Osteoblast (primary cell): ENCODE results near the gene ATP13A3. TPM values are rescaled to one million over a fixed set of nuclear protein-coding genes. Genes with fewer than 3 reads are reported as not detected.
"Not testable (repeated sequence)": the region's sequence is repeated elsewhere in the genome, so short reads cannot be mapped to it uniquely, and the experiment has no call there.

ENCODE experiments used
- DNase-seq: peaks from one replicate; pipeline ENCODE4 v3.0.0; 2011; ENCODE audit warnings: low spot score, mixed read lengths; ENCODE audit not compliant: insufficient read length; ENCODE audit errors: missing footprints
- H2AFZ ChIP-seq: 2 replicates; pipeline ENCODE4 v1.6.0; 2011; ENCODE audit warnings: mild to moderate bottlenecking, low read length
- H3K27ac ChIP-seq: 2 replicates; pipeline ENCODE4 v1.5.1; 2011; ENCODE audit warnings: mild to moderate bottlenecking, low read depth, low read length, moderate library complexity
- H3K27me3 ChIP-seq: 2 replicates; pipeline ENCODE4 v1.6.0; 2012; ENCODE audit warnings: mild to moderate bottlenecking, control low read depth, inconsistent platforms, low read length, moderate library complexity; ENCODE audit not compliant: insufficient read depth
- H3K36me3 ChIP-seq: 2 replicates; pipeline ENCODE4 v1.5.1; 2011; ENCODE audit warnings: mild to moderate bottlenecking, low read length, control low read depth, moderate library complexity; ENCODE audit not compliant: insufficient read depth
- H3K4me1 ChIP-seq: 2 replicates; pipeline ENCODE4 v1.5.1; 2011; ENCODE audit warnings: mild to moderate bottlenecking, low read length, control low read depth, moderate library complexity; ENCODE audit not compliant: insufficient read depth
- H3K4me2 ChIP-seq: 2 replicates; pipeline ENCODE4 v1.6.0; 2011; ENCODE audit warnings: mild to moderate bottlenecking, low read length; ENCODE audit not compliant: insufficient read depth
- H3K4me3 ChIP-seq: fragments of 200-600 bp; sonication (generic); 3 replicates; pipeline ENCODE4 v1.5.1; 2012; ENCODE audit warnings: mild to moderate bottlenecking, low read length, inconsistent platforms; ENCODE audit not compliant: insufficient read depth
- H3K79me2 ChIP-seq: 2 replicates; pipeline ENCODE4 v1.6.0; 2012; ENCODE audit warnings: mild to moderate bottlenecking, low read length, control low read depth, inconsistent platforms; ENCODE audit not compliant: insufficient read depth
- H3K9me3 ChIP-seq: 2 replicates; pipeline ENCODE4 v1.5.1; 2011; ENCODE audit warnings: low read depth, low read length, control low read depth
- H4K20me1 ChIP-seq: 2 replicates; pipeline ENCODE4 v1.6.0; 2012; ENCODE audit warnings: mild to moderate bottlenecking, low read length, control low read depth; ENCODE audit not compliant: insufficient read depth
- CTCF ChIP-seq: IDR thresholded peaks from 2 replicates; pipeline ENCODE4 v1.5.1; 2011; ENCODE audit warnings: mild to moderate bottlenecking, low read depth, low read length, moderate library complexity; ENCODE audit errors: extremely low read depth
- total RNA-seq: library from RNA; depleted of rRNA; stranded (reverse); fragments of >200 nt; gene quantifications from 2 replicates; pipeline ENCODE4 v1.2.3, GENCODE V29; 2012

Gene ATP13A3
- total RNA-seq, 1 donor, result 311 TPM

GRCh38 chr3:194483850-194484249 is 3.0 kb downstream of the ATP13A3 start:
- Histone ChIP-seq H3K27ac (peak overlapping the region; percentile 95), H3K4me2 (peak overlapping the region; percentile 84), H3K4me3 (peak overlapping the region; percentile 83), H3K9me3 (no peaks in the 10 kb centered on the region), H3K27me3 (no peaks in the 10 kb centered on the region), H4K20me1 (peaks cover 6% of the 10 kb centered on the region), H2AFZ (no peak overlapping the region), H3K4me1 (peaks cover 51% of the 10 kb centered on the region), H3K36me3 (peaks cover 49% of the 10 kb centered on the region), H3K79me2 (peaks cover 73% of the 10 kb centered on the region)
- TF ChIP-seq CTCF, result no peak
- DNase-seq, result no peak

GRCh38 chr3:194482830-194483229 is 4.0 kb downstream of the ATP13A3 start:
- H4K20me1 ChIP-seq, result peaks cover 11% of the 10 kb centered on the region
- not testable (repeated sequence) for H3K27me3 ChIP-seq, H3K27ac ChIP-seq, H3K4me3 ChIP-seq, DNase-seq, H3K9me3 ChIP-seq, H3K4me2 ChIP-seq, H2AFZ ChIP-seq
- H3K4me1 ChIP-seq, result peaks cover 41% of the 10 kb centered on the region
- H3K79me2 ChIP-seq, result peaks cover 83% of the 10 kb centered on the region
- peaks cover 59% of the 10 kb centered on the region for H3K36me3 ChIP-seq

GRCh38 chr3:194482196-194482593 is 4.6 kb downstream of the ATP13A3 start:
- Histone ChIP-seq H3K79me2 (peaks cover 89% of the 10 kb centered on the region), H3K36me3 (peaks cover 66% of the 10 kb centered on the region), H3K4me1 (peaks cover 42% of the 10 kb centered on the region), H3K27me3 (no peaks in the 10 kb centered on the region), H3K27ac (peak overlapping the region; percentile 80), H3K4me2 (peak overlapping the region; percentile 55), H4K20me1 (peaks cover 14% of the 10 kb centered on the region), H3K9me3 (no peaks in the 10 kb centered on the region), H2AFZ (no peak overlapping the region), H3K4me3 (no peak overlapping the region)
- no peak for DNase-seq
- TF ChIP-seq CTCF, result no peak

- no peak for DNase-seq
- H3K27ac ChIP-seq, result peak overlapping the region; percentile 80
- H3K4me1 ChIP-seq, result peaks cover 44% of the 10 kb centered on the region
- peaks cover 95% of the 10 kb centered on the region for H3K79me2 ChIP-seq
- H3K27me3 ChIP-seq, result no peaks in the 10 kb centered on the region
- H2AFZ ChIP-seq, result no peak overlapping the region
- H3K36me3 ChIP-seq, result peaks cover 68% of the 10 kb centered on the region
- H3K4me3 ChIP-seq, result peak overlapping the region; percentile 11
- no peak for TF ChIP-seq CTCF
- peaks cover 14% of the 10 kb centered on the region for H4K20me1 ChIP-seq
- H3K4me2 ChIP-seq, result peak overlapping the region; percentile 55
- no peaks in the 10 kb centered on the region for H3K9me3 ChIP-seq
Measured at GRCh38 chr3:194481525-194482195, 5.1 kb downstream of the ATP13A3 start.
